Activated CD4-positive, alpha-beta T cell treated with anti-CD3 and anti-CD28 coated beads, Interleukin-2, amount 50 U/mL, for 4 hours (primary cell): ENCODE measurements around the gene LMAN2.
A peak's percentile ranks its signal among the peaks of the same experiment; 100 is the strongest.

ENCODE experiments used
- DNase-seq, 2 experiments: peaks; one replicate each; pipeline ENCODE4 v3.0.0-alpha.2; 2020

LMAN2 gene

DNA sequence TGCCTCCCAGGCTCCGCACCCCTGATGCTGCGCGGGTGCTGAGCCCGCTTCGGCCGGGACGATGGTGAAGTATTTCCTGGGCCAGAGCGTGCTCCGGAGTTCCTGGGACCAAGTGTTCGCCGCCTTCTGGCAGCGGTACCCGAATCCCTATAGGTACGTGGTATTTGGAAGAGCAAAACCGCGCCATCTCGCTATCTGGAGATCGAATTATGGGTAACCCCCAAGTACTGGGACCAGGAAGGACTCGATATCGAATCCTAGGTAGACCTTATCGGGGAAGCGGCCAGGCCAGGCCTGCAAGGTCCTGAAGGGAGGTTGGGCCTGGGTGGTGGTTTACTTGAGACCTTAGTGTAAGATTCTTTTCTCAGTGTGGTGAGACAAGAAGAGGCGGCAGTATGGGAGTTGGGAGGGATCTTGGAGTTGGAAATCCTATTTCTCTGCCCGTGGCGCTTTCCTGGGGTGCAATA, 47.5 kb downstream of the LMAN2 start:
- DNase-seq = no peak

DNA sequence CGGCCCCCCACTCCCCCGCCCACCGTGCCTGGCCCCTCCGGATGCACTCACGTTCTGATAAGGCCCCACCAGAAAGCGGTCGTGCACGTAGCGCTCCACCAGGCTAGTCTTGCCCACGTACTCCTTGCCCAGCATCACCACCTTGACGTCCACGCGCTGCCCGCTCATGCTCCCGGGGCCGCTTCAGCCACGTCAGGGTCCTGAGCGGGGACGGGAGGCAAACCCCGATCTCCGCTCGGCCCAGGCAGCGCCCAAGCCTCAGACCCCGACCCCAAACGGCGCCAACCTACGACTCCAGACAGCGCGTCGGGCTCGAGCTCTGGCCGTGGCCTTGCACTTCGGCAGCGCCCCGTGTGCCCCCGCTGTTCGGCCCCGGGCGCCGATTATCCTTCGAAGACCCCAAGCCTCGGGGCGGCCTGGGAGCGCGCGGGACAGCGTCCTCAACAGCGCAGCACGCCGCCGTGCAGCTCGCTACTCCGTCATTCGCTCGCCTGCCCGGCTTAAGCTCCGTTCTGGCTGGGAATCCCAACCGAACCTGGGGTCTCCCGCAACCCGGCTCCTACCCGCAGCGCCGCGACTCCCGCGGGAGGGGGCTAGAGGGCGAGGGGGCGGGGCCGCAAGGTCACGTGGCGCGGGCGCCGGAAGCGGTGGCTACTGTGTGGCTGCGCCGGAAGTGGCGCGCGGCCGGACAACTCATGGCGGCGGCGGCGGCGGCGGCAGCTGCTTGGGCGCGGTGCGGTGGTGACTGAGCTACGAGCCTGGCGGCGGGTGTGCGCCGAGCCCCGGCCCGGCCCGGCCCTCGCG, 48.1 kb downstream of the LMAN2 start, which contains the start of the genes PRELID1 and RAB24:
TSS of gene PRELID1 (plus strand) at position 679 of the 804 bp plus-strand sequence. CDS start 187 bp downstream, outside the sequence.
TSS of gene RAB24 (minus strand) at position 599 of the 804 bp plus-strand sequence. CDS start at position 168, 431 bp downstream.
- peak; percentile 80 to 83 for DNase-seq

DNA sequence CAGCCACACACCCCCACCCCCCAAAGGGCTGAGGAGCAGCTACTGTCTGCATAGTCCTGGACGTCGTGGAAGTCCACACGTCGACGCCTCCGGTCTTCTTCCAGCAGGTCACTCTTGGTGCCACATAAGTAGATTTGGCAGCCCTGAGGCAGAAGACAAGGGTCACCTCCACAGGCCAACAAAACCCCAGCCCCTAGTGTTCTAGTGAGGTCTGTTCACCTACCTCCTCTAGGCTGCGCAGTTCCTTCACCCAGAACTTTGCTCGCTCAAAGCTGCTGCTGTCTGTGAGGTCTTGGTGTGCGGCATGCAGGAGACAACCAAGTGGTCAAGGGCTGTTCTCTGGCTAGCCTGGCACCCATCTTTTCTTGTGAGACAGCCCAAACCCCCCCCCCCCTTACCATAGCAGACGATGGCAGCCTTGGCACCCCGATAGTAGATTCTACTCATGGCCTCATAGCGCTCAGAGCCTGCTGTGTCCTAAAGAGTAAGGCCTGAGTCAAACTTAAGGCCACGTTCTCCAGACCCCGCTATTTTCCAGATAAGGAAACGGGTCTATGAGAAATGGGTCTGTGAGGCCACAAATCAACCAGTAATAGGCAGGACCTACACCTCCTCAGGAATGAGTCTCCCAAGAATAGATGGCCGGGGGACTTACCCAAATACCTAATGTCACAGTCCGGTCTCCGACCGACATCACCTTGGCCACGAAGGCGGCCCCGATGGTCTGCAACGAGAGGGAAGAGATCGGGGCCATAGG, 48.9 kb downstream of the LMAN2 start:
- no peak for DNase-seq

DNA sequence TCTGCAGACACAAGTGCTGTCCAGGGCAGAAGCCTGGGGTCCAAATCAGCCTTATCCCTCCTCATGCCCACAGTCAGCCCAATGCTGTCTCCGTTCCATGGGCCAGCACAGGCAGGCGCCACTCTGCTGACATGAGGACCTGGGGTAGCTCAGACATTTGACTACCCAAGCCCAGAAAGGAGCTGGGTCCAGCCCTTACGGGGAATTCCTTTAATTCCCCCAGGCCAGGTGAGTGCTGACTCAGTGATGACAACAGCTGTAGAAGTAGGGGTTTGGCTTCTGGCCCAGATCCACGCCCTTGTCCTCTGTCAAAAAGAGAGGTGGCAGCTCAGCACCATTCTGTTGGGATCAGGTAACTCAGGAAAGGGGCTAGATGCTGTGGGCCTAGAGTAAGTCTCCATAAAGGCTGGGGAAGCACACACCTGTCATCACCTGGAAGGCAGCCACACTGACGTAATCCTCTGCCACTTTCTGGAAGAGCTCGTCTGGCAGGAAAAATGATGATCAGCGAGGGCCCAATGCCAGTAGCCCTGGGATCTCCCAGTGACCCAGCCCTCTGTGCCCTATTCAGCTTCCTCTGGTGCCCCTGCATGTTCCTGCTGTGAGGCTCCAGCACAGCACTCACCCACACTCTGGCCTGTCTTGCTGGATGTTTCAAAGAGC, 49.8 kb downstream of the LMAN2 start:
- DNase-seq = no peak

DNA sequence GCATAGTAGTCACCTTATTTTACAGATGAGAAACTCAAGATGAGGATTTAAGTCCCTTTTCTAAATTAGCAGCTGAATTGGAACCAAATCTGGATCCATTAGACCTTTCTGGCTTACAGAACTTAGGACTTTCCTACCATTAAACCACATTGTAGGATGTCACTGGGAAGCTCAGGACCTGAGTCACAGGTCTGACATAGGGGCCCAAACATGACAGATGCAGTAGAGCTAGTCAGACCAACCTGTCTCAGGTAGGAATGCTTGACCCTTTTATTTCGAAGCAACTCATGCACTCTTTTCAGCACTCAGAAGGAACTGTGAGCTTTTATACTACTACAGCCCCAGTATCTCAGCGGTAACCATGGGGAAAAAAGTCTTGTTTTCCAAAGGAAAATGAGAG, 50.5 kb downstream of the LMAN2 start:
- DNase-seq = no peak

DNA sequence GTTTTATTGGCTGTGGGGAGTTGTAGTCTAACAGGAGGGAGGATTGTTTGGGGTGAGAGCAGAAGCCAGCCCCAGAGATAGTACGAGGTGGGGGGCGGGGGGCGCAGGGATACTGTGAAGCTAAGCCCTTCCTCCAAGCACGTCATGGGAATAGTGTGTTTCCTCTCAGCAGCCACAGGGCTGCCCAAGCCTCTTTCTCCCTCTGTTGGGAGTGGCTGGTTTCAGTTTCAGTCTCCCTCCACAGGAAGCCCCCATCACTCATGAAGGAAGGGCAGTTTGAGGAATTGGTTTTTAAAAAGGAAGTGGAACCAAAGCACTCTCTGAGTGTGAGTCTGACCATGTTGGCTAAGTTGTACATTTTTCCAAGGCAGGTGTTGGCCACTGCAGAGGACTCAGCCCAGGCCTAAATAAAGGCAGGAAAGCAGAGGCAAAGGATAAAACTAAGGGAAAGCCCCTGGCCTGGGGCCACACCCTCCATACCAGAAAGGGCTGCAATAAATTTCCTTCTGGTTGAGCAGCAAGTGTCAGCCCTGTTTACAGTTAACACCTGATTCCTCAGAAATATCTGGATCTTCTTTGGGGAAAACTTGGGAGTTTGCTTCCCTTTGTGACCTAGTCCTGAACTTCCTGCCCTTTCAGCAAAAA, 51.1 kb downstream of the LMAN2 start:
- peak; percentile 44 to 50 for DNase-seq

DNA sequence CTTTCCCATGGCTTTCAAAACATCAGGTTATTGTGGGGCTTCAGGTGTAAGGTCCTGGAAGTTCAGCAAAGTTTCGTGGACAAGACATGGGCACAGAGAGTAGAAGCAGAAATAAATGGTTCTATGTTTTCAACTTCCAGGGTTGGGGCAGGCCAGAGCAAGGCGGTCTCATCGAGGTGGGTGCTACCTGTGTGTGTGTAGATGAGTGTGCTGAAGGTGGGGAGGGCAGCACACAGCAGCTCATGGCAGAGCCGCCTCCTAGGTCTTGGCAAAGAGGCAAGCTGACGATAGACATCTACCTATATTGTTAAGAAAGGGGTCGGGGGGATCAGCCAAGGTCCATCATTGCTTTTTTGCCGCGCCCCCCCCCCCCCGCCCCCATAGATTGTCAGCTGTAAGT, 51.8 kb downstream of the LMAN2 start:
- DNase-seq = no peak

DNA sequence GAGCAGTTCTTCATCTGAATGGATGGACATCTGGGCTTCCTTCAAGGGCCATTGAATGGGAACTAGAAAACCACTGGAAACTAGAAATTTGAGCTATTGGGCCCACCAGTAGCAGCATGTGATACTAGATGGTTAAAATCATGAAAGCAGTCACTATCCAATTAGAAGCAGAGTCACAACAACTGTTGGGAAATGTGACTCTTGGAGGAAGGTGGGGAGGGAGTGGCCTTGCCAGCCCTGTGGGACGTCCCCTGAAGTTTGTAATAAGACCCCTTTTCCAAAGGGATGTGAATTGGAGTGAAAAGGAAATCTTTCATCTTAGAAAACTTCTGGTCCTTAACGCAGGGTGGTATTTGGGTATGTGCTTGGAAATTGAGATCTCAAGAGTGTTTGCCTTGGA, 53.5 kb downstream of the LMAN2 start:
- DNase-seq = no peak

DNA sequence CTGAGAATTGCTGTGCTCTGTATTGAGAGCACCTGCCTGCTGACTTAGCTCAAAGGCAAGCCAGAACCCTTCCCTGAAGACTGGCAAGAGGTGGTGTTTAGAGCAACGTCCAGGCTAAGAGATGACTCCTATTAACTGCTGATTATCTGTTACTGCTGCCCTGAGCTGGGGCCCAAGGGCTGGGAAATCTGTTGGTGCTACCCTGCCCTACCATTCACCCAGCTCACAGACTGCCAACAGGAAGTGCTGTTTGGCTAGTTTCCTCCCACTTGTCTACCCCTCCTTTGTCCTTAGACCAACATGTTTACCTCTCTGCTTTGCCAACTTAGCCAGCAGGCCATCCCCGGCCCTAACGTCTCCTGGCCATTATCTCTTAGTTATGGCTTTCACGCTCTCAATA, 54.9 kb downstream of the LMAN2 start:
- no peak for DNase-seq

DNA sequence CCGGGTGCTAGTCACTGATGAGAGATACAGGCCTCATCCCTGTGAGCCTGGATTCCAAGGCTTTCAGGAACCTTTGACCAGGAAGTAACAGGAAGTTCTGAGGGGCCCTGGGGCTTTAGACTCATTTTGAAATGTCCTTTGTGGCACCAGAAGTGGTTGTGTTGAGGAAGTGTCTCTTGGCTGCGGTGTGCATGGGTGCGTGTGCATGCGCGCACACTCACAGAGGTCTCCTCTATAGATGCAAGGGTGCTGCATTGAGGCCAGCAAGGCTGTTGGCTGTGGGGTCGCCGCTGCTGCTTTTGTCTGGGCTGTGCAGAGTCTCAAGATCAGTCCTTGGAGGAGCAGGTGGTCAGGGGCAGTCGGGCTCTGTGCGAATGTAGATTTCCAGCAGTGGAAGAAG, 55.5 kb downstream of the LMAN2 start:
- DNase-seq = no peak

DNA sequence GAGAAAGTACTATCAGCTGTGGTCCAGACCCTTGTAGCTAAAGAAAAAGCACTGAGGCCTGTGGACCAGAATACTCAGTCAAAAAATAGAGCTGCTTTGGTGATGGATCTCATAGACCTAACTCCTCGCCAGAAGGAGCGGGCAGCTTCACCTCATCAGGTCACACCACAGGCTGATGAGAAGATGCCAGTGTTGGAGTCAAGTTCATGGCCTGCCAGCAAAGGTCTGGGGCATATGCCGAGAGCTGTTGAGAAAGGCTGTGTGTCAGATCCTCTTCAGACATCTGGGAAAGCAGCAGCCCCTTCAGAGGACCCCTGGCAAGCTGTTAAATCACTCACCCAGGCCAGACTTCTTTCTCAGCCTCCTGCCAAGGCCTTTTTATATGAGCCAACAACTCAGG, 56.8 kb downstream of the LMAN2 start:
- no peak for DNase-seq

DNA sequence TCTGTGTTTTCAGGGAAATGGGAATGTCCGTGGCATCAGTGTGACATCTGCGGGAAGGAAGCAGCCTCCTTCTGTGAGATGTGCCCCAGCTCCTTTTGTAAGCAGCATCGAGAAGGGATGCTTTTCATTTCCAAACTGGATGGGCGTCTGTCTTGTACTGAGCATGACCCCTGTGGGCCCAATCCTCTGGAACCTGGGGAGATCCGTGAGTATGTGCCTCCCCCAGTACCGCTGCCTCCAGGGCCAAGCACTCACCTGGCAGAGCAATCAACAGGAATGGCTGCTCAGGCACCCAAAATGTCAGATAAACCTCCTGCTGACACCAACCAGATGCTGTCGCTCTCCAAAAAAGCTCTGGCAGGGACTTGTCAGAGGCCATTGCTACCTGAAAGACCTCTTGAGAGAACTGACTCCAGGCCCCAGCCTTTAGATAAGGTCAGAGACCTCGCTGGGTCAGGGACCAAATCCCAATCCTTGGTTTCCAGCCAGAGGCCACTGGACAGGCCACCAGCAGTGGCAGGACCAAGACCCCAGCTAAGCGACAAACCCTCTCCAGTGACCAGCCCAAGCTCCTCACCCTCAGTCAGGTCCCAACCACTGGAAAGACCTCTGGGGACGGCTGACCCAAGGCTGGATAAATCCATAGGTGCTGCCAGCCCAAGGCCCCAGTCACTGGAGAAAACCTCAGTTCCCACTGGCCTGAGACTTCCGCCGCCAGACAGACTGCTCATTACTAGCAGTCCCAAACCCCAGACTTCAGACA, 57.5 kb downstream of the LMAN2 start:
- no peak for DNase-seq

DNA sequence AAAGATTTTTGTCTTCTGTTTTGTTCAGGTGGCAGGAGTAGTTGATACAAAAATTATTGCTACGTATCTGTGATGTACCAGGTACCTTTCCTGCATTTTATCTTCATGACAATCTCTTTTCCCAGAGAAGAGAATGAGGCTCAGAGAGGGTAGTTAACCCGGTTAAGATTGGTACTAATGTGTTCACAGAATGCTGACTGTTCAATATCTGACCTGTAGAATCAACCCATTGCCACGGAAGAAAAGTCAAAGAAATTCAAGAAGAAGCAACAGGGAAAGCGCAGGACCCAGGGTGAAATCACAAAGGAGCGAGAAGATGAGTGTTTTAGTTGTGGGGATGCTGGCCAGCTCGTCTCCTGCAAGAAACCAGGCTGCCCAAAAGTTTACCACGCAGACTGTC, 59.7 kb downstream of the LMAN2 start:
- DNase-seq = no peak

DNA sequence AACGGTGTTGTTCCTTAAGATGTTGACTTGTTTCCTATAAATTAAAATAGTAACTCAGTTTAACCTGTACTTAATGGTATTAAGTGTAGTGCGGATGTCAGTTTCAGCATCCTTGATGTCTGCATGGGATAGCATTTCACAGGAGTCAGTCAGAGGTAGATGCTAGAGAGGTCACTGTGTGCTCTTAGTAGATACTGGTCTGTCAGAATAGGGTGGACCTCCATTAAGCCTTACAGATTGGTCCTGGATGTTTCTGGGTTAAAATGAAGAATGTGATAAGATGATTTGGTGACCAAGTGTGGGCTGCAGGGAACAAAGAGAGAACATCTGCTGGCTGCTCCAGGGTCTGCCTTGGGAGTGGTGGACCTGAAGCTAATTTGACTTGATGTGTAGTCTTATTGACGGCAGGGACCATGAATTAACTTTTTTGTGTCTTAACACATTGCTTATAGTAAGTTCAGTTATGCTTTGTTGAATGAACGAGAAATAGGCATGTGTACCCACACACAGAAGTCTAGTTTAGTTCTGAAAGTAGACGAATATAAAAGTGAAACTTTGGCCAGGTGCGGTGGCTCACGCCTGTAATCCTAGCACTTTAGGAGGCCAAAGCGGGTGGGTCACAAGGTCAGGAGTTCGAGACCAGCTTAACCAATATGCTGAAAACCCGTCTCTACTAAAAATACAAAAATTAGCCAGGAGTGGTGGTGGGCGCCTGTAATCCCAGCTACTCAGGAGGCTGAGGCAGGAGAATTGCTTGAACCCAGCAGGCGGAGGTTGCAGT, 60.5 kb downstream of the LMAN2 start:
- DNase-seq = no peak

DNA sequence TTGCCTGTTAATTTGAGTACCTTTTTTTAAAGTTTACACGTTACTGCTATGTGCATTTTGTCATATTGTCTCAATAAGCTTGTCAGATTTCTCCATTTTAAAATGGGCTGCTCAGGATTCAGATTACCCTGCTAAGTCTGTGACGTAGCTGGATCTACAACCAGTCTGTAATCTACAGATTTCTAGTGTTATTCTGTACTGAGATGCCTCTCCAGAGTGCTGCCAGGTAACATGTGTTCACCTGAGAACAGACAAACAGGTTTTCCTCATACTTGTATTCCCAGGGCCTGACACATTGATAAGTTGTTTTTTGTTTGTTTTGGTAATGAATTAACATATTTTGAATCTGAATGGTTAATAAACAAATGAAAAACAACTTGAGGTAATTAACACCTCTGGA, 63.3 kb downstream of the LMAN2 start:
- DNase-seq = no peak
